ENCODE results near the gene SLC66A1.

GRCh38 chr1:19322481-19322880 is 10.4 kb downstream of the SLC66A1 start:
- no peak for TF ChIP-seq CTCF (IDR thresholded peaks at IDR 0.05; ENCODE audit: low read depth, low read length)
- no peak for TF ChIP-seq POLR2A (IDR thresholded peaks at IDR 0.05; ENCODE audit: extremely low read depth, insufficient read length)
- TF ChIP-seq MYC (IDR thresholded peaks at IDR 0.05; ENCODE audit: low read depth, low read length): no peak
- TF ChIP-seq, protein P1, sequence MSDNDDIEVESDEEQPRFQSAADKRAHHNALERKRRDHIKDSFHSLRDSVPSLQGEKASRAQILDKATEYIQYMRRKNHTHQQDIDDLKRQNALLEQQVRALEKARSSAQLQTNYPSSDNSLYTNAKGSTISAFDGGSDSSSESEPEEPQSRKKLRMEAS (IDR thresholded peaks at IDR 0.05; ENCODE audit: low read depth, low read length): no peak

All from NB4 (cell line).